Measurements from ENCODE around the gene CPE.

- no peak for TF ChIP-seq CTCF (IDR thresholded peaks at IDR 0.05)
- no peak for TF ChIP-seq POLR2AphosphoS5 (IDR thresholded peaks at IDR 0.05)
- TF ChIP-seq POLR2A (IDR thresholded peaks at IDR 0.05), result no peak
Observed at GRCh38 chr4:165351359-165352130, 27.3 kb upstream of the CPE start.

Measured in suprapubic skin (tissue), 4 donors.